Mesenteric fat pad (tissue), 1 donor: ENCODE results near the gene ZIC5. TPM values are rescaled to one million over a fixed set of nuclear protein-coding genes. Genes with fewer than 3 reads are reported as not detected.
A peak's percentile ranks its signal among the peaks of the same experiment; 100 is the strongest.

Experiments used
- DNase-seq: peaks from one replicate; pipeline ENCODE4 v3.0.0-alpha.2; 2020; ENCODE audit warnings: low spot score
- total RNA-seq: library from RNA; stranded (reverse); fragmentation: NEBNext Ultra II Directional; extraction: Animal tissue kit (Norgen Biotek cat#: 25700); gene quantifications from one replicate; pipeline ENCODE4 v1.2.1, GENCODE V29; 2021
- donor health status: DM: yes; HTN: yes; CAD: no.

ZIC5 gene
- total RNA-seq, 1 donor from 2014 or later: not detected

DNA sequence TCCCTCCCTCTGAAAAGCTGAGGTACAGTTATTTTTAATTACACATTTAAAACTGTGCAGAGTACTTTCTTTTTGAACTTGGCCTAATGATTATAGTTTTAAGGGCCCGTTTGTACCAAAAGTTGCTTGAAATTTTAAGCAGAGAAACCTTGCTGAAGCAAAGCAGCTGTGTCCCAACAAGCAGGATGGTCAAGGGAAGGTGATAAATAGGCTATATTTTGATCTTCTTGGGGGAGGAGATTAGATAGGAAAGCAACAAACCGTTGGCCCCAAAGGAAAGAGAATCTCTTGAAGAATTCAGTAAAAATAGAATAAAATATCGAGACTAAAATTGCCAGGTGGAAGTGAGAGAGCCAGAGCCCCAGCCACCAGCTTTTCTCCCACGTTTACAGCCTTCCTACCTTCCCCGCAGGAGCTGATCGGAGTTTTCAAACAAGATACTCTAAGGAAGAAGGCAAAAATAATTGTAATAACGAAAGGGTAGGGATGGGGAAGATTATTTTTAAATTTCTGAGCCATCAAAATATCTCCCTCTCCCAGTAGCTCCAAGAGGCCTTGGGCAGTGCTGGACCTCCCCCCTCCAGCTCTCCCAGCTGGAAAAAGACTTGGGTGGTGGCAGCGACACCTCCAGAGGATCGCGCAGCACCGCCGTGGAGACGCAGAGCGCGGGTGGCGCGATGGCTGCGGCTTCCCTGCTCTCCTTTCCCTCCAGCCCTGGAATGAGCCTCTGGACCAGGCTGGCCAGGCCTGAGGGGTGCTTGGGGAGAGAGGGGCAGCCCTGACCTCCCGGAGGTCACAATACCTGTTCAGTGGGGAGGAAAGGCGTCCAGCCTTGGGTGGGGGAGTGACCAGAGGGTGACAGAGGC, 15.8 kb upstream of the ZIC5 start:
- no peak for DNase-seq

DNA sequence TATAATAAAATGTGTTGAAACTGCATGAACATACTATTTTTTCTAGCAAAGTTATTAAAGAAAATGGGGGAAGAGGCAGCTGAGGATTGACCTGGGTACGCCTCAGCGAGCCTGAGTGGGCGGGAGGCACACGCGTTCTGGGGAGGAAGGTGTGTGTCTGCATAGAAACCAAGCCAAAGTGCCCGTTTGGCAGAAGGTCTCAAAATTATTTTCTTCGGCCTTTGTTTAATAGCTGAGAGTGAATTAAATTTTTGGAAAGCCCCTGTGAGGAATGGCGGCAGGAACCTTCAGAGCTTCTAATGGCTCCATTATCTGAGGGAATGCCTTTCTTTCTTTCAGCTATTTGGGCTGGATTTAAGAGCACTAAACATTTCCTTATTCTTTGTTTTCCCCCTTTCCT, 15.2 kb upstream of the ZIC5 start:
- DNase-seq: no peak

DNA sequence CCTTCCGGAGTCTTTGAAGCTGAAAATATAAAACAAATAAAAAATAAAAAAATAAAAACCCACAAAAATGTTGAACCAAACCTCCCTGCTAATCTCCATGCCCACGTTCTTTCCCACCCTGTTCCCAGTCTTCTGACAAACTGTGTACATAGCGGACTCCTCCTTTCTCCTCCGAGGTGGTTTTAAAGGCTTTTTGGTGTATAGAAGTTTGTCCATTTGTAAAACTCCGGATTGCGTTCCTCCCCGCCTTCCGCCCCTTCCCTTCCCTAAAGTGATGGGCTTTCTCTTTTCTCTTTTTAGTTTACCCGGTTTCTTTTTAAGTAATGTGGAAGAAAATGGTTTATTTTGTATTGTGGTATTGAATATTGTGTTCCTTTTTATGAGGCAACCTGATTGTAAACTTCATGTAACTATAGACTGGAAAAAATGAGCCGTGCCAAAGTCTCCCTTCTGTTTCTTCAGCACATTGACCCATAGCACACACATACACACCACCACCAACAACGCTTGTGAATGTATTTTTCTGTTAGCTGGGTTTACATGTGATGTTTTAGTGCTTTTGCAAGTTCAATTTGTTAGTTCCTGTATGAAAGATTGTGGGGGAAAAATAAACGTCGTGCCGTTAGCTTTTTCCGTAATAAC, 14.4 kb upstream of the ZIC5 start:
- no peak for DNase-seq

- DNase-seq: no peak
These were observed 13.8 kb upstream of the ZIC5 start for GRCh38 chr13:99985241-99985874.

DNA sequence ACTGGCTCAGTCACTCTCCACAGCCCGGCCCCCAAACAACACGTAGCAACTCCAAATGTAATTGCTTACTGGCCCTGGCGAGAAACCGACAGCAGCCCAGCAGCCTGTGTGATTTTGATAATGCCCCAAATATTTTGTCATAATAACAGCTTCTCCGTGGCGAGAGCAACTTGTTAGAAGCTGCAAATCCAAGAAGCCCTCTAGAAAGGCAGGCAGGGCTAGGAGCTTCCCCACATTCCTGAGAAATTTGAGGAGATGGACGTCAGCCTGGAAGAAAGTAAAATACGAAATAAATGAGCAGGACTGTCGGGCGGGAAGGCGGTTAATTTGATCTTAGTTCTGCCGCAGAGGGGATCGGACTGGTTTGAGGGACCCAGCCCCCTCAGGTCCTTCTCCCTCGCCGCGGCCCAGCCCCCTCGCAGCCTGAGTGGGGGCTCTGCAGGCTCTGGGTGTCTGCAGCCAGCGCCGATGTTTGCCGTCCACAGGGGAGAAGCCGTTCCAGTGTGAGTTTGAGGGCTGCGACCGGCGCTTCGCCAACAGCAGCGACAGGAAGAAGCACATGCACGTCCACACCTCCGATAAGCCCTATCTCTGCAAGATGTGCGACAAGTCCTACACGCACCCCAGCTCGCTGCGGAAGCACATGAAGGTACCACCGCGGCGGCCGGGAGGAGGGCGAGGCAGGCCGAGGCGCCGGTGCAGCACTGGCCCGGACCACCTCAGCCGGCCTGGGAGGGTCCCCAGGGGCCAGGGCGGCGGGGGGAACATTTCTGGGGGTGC, 13.1 kb upstream of the ZIC5 start:
- DNase-seq: no peak

GRCh38 chr13:99983499-99984401, 12.2 kb upstream of the ZIC5 start:
- no peak for DNase-seq

DNA sequence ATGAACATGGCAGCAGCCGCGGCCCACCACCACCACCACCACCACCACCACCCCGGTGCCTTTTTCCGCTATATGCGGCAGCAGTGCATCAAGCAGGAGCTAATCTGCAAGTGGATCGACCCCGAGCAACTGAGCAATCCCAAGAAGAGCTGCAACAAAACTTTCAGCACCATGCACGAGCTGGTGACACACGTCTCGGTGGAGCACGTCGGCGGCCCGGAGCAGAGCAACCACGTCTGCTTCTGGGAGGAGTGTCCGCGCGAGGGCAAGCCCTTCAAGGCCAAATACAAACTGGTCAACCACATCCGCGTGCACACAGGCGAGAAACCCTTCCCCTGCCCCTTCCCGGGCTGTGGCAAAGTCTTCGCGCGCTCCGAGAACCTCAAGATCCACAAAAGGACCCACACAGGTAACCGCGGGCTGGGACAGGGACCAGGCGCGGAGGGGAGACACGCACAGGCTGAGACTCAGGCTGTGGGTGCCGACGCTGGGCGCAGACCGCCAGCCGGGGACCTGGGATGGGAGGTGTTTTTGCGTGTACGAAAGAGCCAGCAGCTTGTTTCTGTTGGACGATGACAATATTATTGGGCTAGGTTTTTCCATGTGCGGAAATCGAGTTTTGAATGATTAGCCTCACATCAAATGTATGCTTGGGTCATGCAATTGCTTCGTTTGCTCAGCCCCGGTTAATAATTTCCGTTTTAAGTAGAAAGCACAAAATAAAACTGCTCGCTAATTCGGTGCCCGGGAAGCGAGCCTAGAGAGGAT, 11.3 kb upstream of the ZIC5 start:
- no peak for DNase-seq

- DNase-seq: peak; percentile 82
These were observed 10.6 kb upstream of the ZIC5 start for GRCh38 chr13:99982036-99982730.

DNA sequence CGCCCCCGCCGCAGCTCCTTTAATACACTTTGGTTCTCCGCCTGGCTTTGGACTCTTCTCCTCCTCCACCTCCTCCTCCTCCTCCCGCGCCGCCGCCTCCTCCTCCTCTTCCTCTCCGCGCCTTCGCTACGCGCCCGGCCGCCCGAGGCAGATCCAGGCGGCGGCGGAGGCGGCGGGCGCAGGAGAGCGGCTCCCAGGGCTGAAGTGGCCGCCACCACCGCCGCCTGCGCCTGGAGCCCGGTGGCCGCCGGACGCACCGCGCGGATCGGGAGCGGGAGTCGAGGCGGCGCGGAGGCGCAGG, 10.1 kb upstream of the ZIC5 start, which contains the start of gene ZIC2:
TSS of gene ZIC2 (plus strand) at position 50 of the 301 bp plus-strand sequence. CDS start 281 bp downstream, outside the sequence.
- no peak for DNase-seq

DNA sequence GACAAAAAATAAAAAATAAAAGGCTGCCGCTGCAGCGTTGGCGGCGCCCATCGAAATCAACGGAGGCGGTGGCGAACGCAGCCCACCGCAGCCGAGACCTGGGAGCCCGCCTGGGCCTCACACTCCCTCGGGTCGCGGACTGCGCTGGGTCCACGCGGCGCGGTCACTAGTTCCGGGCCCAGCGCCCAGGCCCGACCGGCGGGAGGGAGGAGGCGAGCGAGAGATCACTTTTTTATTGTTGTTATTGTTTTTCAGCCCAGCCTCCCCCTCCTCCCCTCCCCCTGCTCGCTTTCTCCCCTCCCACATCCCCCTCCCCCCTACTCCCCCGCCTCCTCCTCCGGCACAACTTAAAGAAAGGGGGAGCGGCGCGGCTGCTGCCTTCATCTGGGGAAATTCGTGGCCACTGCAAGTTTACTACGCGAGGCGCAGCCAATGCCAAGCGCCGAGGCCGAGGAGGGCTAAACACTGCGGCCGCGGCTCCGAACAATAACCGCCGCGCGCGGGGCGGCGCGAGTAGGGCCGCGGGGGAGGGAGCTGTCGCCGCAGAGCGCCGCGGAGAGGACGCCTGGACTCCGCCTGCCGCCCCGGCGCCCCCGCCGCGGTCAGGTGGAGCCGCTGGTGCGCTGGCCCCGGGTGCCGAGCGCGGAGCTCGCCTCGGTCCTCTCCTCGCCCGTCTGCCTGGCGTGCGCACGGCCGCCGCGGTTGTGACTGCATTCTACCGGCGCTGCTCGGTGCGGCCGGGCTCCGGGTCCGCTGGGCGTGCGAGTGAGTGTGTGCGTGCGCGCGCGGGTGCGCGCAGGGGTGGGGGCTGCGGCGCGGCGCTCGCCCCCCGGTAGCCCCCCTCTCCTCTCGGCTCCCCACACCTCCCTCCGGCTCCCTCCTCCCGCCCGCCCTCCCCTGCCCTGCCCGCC, 9.5 kb upstream of the ZIC5 start:
- peak; percentile 78 for DNase-seq

DNA sequence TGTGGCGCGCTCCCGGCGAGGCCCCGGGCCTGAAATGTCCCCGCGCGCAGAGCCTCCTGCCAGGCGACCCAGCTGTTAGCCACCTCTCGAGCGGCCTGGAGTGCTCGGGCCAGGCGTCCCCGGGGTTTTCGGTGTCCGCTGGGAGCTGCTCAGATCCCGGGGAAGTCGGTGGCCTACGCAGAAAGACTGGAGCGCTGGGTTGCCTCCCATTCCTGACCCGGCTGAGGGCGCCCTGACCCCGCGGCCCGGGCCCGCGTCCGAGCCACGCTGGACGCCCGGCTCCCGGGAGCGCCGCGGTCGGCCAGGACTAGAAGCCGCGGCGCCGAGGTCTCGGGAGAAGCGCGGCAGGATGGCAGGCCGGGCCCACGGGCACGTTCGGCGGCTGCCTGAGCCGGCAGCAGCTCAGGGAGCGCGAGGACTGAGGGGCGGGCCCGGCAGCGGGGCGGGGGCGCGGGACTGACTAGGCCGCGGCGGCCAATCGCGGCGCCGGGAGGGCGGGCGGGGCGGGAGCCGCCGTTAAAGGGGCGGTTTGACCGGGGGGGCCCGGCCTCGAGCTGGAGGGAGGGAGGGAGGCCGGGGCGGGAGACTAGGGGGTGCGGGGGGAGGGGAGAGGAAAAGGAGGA, 8.7 kb upstream of the ZIC5 start:
- peak; percentile 89 for DNase-seq

- DNase-seq: peak; percentile 87
These were observed 8.1 kb upstream of the ZIC5 start for GRCh38 chr13:99979453-99980200.

DNA sequence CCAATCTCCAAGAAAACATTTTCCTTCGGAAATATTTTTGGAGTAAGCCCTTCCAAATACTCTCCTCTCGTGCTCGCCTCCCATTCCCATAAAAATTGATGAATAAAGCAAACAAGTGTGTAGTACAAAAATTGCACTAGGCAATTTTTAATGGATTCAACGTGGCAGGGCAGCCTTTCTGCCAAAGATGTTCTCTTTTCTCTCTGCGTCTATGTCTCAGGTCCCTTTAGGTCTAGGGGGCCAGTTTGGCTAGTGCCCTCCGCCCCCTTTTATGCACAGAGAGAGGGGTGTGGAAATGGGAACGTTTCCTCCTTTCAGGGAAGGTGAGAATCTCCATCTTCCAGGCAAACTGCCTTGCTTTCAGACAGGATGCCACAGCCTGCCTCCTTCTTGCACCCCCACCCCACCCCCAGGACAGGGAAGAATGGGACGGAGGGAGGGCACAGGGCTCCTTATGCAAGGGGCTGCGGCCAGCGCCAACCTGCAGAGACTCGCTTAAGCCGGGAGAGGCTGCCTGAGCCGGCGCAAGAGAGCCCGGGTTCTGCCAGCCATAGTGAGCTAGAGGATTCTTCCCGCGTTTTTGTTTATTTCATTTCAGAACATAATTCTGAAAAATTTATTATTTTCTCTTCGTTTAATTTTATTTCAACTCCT, 7.4 kb upstream of the ZIC5 start:
- no peak for DNase-seq

GRCh38 chr13:99977912-99978798, 6.6 kb upstream of the ZIC5 start:
- DNase-seq: no peak

DNA sequence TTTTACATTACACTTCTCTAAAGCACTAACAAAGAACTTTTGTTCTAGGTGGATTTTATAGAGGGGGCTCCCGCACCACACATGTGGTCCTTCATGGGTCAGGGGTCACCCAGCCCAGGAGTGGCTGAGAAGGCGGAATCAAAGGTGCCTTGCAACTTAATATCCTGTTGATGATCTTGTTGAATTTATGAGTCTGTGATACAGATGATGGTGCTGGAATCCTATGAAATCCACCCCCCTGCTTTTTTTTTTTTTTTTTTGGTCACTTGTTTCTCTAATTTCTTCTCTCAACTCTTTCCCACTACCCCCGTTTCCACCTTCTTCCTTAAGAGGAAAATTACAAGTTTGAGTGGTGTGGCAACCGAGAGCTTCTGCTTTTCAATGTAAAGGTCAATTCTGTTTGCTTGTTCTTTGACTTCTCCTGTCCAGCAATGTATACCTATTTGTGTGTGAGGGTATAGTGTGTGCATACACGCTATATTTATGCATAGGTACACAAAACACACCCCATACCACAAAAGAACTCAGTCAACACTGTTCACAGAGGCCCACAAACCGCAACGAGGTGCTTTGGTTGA, 5.9 kb upstream of the ZIC5 start:
- no peak for DNase-seq
